Esophagus squamous epithelium (tissue), 5 donors: ENCODE results near the gene SPEG. TPM values are rescaled to one million over a fixed set of nuclear protein-coding genes. Genes with fewer than 3 reads are reported as not detected.

Source experiments
- DNase-seq: peaks from one replicate; lab custom pipeline; 2025; lab: John Stamatoyannopoulos, UW
- H3K27ac ChIP-seq, 4 donors: fragments of 200-600 bp; sonication (generic); one replicate each; pipeline ENCODE4 v1.5.1; 2016 to 2019; ENCODE audit warnings: mild to moderate bottlenecking in 1 of 4
- H3K27me3 ChIP-seq, 4 donors: fragments of 200-600 bp; sonication (generic); 1 replicate in 3 of 4; 2 replicates in 1 of 4; pipeline versions ENCODE4 v1.5.1 to v1.6.0; 2017 to 2021; ENCODE audit warnings: antibody characterized with exemption in 1 of 4
- H3K36me3 ChIP-seq, 3 donors: fragments of 200-600 bp; sonication (generic); one replicate each; pipeline ENCODE4 v1.5.1; 2016 to 2019
- H3K4me1 ChIP-seq, 3 donors: fragments of 200-600 bp; sonication (generic); one replicate each; pipeline ENCODE4 v1.5.1; 2017 to 2019
- H3K4me3 ChIP-seq, 4 donors: fragments of 200-600 bp; sonication (generic); 1 replicate in 3 of 4; 2 replicates in 1 of 4; pipeline ENCODE4 v1.5.1; 2016 to 2019; ENCODE audit warnings: mild to moderate bottlenecking in 2 of 4, moderate library complexity in 1 of 4
- H3K9me3 ChIP-seq, 3 donors: fragments of 200-600 bp; sonication (generic); one replicate each; pipeline ENCODE4 v1.5.1; 2016 to 2019
- POLR2A ChIP-seq, 4 donors: fragments of 450-650 bp; IDR thresholded peaks; one replicate each; pipeline ENCODE4 v1.6.1; 2017; ENCODE audit warnings: antibody characterized with exemption in 4 of 4, mild to moderate bottlenecking in 4 of 4, moderate library complexity in 3 of 4
- WGBS, 2 donors: methylation state at CpG; one replicate each; pipeline ENCODE4 v1.1.5; 2018; 5-methylcytosine and 5-hydroxymethylcytosine counted together
- intact Hi-C: fragments of 100-400 bp; cut with DNase I; formaldehyde crosslinking; loops from one replicate; pipeline ENCODE4 v1.15.0; 2022
- total RNA-seq, 4 donors: library from RNA; depleted of rRNA; stranded (reverse); fragments of >200 nt; gene quantifications; one replicate each; pipeline ENCODE4 v1.1.0, GENCODE V29; 2016
- TF ChIP-seq, protein P1 (sequence below), 6 experiments: fragments of 450-650 bp in 4 of 6; fragments of 200-600 bp in 2 of 6; sonication (generic) in 2 of 6; IDR thresholded peaks; one replicate each; pipeline ENCODE4 v1.5.1; 2016 to 2019; ENCODE audit warnings: antibody characterized with exemption in 6 of 6, mild to moderate bottlenecking in 4 of 6, moderate library complexity in 4 of 6
- donor health status: DM: yes; HTN: yes; CAD: no.

The SPEG gene
- total RNA-seq, 4 donors from 2014 or later, result 3.8 to 29.0 (median 5.0) TPM

- no peak overlapping the region for H3K4me3 ChIP-seq
- TF ChIP-seq POLR2A (IDR thresholded peaks at IDR 0.05), result no peak
- TF ChIP-seq, protein P1, sequence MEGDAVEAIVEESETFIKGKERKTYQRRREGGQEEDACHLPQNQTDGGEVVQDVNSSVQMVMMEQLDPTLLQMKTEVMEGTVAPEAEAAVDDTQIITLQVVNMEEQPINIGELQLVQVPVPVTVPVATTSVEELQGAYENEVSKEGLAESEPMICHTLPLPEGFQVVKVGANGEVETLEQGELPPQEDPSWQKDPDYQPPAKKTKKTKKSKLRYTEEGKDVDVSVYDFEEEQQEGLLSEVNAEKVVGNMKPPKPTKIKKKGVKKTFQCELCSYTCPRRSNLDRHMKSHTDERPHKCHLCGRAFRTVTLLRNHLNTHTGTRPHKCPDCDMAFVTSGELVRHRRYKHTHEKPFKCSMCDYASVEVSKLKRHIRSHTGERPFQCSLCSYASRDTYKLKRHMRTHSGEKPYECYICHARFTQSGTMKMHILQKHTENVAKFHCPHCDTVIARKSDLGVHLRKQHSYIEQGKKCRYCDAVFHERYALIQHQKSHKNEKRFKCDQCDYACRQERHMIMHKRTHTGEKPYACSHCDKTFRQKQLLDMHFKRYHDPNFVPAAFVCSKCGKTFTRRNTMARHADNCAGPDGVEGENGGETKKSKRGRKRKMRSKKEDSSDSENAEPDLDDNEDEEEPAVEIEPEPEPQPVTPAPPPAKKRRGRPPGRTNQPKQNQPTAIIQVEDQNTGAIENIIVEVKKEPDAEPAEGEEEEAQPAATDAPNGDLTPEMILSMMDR (IDR thresholded peaks at IDR 0.05), result no peak
- no peaks in the 10 kb centered on the region for H3K9me3 ChIP-seq
- H3K27me3 ChIP-seq, result peaks cover 0 to 26% (median 0%) of the 10 kb centered on the region in 4 donors
- no peaks in the 10 kb centered on the region for H3K36me3 ChIP-seq
- DNase-seq, result no peak
- intact Hi-C loops, result no loop called here
- H3K4me1 ChIP-seq, result peaks cover 3 to 19% (median 7%) of the 10 kb centered on the region in 3 donors
- peak overlapping the region in 1 of 4 donors; percentile 19 for H3K27ac ChIP-seq
- 88% methylated on average over 12 of the region's 18 CpGs; no CpG with 5 or more reads in 1 of the 2 donors for WGBS, 2 donors
These were observed 38.9 kb downstream of the SPEG start for GRCh38 chr2:219473511-219473910.

DNA sequence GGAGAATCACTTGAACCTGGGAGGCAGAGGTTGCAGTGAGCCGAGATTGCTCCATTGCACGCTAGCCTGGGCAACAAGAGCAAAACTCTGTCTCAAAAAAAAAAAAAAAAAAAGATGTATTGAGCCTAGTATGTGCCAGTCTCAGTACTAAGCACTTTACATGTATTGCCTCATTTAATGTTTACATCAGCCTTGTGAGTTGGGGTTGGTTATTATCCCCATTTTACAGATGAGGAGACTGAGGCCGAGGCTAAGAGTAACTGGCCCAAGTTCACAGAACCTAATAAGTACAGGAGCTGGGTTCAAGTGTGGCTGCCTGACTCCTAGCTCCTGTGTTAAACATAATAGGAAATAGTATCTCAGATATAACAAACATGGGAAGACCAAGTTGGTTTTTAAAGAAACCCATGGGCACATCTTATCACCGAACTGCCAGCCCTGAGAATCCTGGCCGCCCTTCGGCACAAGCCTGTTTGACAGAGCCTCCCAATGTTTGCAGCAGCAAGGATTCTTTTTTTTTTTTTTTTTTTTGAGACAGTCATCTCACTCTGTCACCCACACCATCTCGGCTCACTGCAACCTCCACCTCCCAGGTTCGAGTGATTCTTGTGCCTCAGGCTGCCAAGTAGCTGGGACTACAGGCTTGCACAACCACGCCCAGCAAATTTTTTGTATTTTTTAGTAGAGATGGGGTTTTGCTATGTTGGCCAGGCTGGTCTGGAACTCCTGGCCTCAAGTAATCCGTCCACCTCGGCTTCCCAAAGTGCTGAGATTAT is 39.8 kb downstream of the SPEG start:
- WGBS, 2 donors, result 69 to 70% methylated on average over 11 of the region's 11 CpGs
- no peaks in the 10 kb centered on the region for H3K9me3 ChIP-seq
- peaks cover 0 to 26% (median 0%) of the 10 kb centered on the region in 4 donors for H3K27me3 ChIP-seq
- no peak for TF ChIP-seq POLR2A (IDR thresholded peaks at IDR 0.05)
- TF ChIP-seq, protein P1 (IDR thresholded peaks at IDR 0.05), result no peak
- H3K36me3 ChIP-seq, result no peaks in the 10 kb centered on the region
- DNase-seq, result no peak
- intact Hi-C loops, result loop anchor here (5.0 kb wide), 1 partner anchor 48 kb away; no protein-coding TSS in a partner anchor
- H3K27ac ChIP-seq, result no peak overlapping the region
- peaks cover 2 to 18% (median 7%) of the 10 kb centered on the region in 3 donors for H3K4me1 ChIP-seq
- no peak overlapping the region for H3K4me3 ChIP-seq

- no peaks in the 10 kb centered on the region for H3K36me3 ChIP-seq
- TF ChIP-seq, protein P1 (IDR thresholded peaks at IDR 0.05), result no peak
- no peak for TF ChIP-seq POLR2A (IDR thresholded peaks at IDR 0.05)
- WGBS, 2 donors, result 52 to 97% methylated on average over 5 to 6 of the region's 6 CpGs
- H3K4me1 ChIP-seq, result peaks cover 0 to 18% (median 7%) of the 10 kb centered on the region in 3 donors
- no peak overlapping the region for H3K4me3 ChIP-seq
- H3K27ac ChIP-seq, result peak overlapping the region in 1 of 4 donors; percentile 29
- H3K9me3 ChIP-seq, result no peaks in the 10 kb centered on the region
- intact Hi-C loops, result loop anchor here (5.0 kb wide), 1 partner anchor 47 kb away; no protein-coding TSS in a partner anchor
- DNase-seq, result no peak
- H3K27me3 ChIP-seq, result peaks cover 0 to 26% (median 0%) of the 10 kb centered on the region in 4 donors
These were observed 40.6 kb downstream of the SPEG start for GRCh38 chr2:219475278-219475677.

GRCh38 chr2:219475697-219476651 is 41.3 kb downstream of the SPEG start:
- 6 to 25% methylated on average over 6 to 9 of the region's 14 CpGs for WGBS, 2 donors
- Histone ChIP-seq H3K27me3 (peaks cover 0 to 29% (median 0%) of the 10 kb centered on the region in 4 donors), H3K36me3 (no peaks in the 10 kb centered on the region), H3K4me3 (peak overlapping the region in 1 of 4 donors; percentile 12), H3K9me3 (no peaks in the 10 kb centered on the region), H3K27ac (peak overlapping the region in 1 of 4 donors; percentile 36), H3K4me1 (peaks cover 0 to 18% (median 7%) of the 10 kb centered on the region in 3 donors)
- intact Hi-C loops, result loop anchor here (5.0 kb wide), 1 partner anchor 46 kb away; no protein-coding TSS in a partner anchor
- no peak for DNase-seq
- TF ChIP-seq, protein P1 (IDR thresholded peaks at IDR 0.05), result peak; percentile 57 to 84 (median 78)
- no peak for TF ChIP-seq POLR2A (IDR thresholded peaks at IDR 0.05)
